Activated CD8-positive, alpha-beta memory T cell treated with anti-CD3 and anti-CD28 coated beads for 36 hours (primary cell): Measurements from ENCODE around the gene DDT. TPM values are rescaled to one million over a fixed set of nuclear protein-coding genes. Genes with fewer than 3 reads are reported as not detected.
"Not testable (repeated sequence)": the region's sequence is repeated elsewhere in the genome, so short reads cannot be mapped to it uniquely, and the experiment has no call there.

Source experiments
- CTCF ChIA-PET: fragments of 350-600 bp; sonication (Branson Sonifier 250); formaldehyde crosslinking; loops from one replicate; lab custom pipeline; 2021; ENCODE audit warnings: antibody characterized with exemption; lab: Charles Lee
- POLR2A ChIA-PET: fragments of 350-600 bp; sonication (Branson Sonifier 250); formaldehyde crosslinking; loops from one replicate; lab custom pipeline; 2021; ENCODE audit warnings: antibody characterized with exemption; lab: Charles Lee
- total RNA-seq, 2 experiments: library from RNA; stranded (reverse); gene quantifications; one replicate each; pipeline ENCODE4 v1.2.3, GENCODE V29; 2021

DDT gene
- total RNA-seq, 2 experiments from 2014 or later, result 108 to 110 TPM

DNA sequence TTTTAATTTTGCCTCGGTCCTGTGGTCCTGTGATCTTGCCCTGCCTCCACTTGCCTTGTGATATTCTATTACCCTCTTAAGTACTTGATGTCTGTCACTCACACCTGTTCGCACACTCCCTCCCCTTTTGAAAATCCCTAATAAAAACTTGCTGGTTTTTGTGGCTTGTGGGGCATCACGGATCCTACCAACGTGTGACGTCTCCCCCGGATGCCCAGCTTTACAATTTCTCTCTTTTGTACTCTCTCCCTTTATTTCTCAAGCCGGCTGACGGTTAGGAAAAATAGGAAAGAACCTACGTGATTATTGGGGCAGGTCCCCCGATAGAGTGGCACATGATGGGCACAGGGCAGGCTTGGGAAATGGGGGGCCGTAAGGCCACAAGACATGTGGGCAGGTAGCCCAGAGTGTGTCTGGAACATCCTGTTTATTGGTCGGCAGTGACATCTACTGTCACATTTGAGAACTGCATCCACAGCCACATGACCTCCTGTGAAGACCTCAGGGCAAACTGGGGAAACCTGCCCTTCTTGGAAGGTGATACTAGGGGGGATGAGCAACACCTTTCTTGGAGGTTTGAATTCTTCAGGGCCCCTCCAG lies 17.8 kb downstream of the DDT start:
- CTCF ChIA-PET, result interaction anchor here (1.1 kb wide), 1 partner anchor 201 kb away, joined by 4 read pairs; no protein-coding TSS in a partner anchor
- POLR2A ChIA-PET, result not testable (repeated sequence)

DNA sequence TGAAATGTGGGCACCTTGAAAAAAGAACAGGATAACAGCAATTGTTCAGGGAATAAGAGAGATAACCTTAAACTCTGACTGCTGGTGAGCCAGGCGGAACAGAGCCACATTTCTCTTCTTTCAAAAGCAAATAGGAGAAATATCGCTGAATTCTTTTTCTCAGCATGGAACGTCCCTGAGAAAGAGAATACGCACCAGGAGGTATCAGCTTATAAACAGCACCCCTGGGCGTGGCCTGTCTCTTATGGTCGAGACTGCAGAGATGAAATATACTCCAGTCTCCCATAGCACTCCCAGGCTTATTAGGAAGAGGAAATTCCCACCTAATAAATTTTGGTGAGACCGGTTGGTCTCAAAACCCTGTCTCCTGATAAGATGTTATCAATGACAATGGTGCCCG lies 18.4 kb downstream of the DDT start:
- CTCF ChIA-PET, result interaction anchor here (1.1 kb wide), 1 partner anchor 201 kb away, joined by 4 read pairs; no protein-coding TSS in a partner anchor
- POLR2A ChIA-PET, result not testable (repeated sequence)

DNA sequence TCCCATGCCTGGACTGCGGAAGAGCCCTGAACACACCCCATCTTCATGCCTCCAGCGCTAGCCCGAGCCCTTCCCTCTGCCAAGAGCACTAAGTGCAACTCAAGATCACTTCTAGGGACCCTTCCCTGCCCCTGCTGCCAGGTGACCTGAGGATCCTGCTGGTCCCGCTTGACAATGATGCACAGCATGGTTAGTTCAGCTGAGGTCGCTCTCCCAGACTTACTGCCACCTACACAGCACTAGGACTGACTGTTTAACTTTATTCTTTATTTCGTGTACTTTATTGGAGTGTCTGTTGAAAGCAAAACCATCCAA lies 19.3 kb downstream of the DDT start:
- CTCF ChIA-PET, POLR2A ChIA-PET: not testable (repeated sequence)

DNA sequence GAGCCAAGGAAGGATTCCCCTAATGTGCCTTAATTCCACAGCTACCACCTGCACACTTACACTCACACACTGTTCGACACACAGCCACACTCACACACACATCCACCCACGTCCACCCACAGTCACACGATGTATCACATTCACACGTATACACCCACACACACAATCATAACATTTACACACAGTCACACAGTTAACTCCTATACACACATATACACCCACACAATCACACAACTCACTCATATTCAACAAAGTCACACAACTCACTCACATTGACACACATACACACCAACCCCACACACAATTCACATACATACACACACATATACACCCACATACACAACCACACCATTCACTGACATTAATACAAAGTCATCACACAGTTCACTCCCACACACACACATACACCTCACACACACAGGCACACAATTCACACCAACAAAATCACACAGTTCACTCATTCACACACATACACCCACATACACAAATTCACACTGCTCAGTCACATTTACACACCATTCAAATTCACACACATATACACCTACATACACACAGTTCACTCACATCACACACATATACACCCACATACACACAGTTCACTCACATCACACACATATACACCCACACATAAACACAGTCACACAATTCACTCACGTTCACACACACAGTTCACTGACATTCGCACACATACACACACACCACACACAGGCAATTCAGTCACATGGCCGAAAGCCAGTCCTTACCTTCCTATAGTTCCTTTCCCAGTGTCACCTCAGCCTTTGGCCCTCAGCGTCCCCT lies 19.8 kb downstream of the DDT start:
- POLR2A ChIA-PET, CTCF ChIA-PET: not testable (repeated sequence)

DNA sequence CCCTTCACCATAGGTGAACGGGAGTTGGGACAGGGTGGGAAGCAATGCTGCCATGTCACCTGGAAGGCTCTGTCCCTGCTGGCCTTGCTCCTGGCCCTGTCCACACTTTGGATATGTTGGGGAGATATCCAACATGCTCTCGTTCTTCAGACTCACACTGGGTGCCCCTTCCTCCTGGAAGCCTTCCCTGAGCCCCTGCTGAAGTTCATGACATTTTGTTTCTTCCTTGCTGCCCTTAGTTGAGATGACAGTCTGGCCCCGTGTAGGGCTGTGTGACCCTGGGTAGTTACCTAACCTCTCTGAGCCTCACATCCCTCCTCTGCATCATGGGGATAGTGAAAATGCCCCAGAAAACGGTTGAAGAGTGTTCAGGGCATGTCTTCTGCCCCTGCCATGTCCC lies 20.8 kb downstream of the DDT start:
- CTCF ChIA-PET, result not testable (repeated sequence)

DNA sequence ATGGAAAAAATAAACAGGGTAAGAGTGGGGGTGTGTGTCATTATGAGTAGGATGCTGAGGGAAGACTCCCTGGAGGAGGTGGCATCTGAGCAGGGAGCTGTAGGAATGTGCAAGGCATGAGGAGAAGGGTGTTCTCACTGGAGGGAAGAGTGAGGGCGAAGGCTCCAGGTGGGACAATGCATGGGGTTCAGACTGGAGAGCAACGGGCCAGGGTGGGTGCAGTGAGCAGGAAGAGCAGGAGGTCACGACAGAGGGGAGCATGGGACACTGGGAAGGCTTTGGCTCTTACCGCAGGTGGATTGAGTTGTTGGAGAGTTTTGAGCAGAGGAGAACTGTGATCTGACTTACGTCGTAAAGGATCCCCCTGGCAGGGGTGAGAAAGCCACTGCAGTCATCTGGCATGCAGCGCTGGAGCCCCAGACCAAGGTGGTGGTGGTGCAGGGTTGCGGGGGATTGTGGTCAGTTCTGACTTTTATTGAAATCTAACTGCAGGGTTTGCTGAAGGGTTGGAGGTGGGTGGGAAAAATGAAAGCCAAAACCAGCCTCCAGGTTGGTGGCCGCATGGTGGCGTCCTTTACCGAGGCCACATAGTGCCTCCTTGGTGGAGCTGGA lies 21.3 kb downstream of the DDT start:
- CTCF ChIA-PET, POLR2A ChIA-PET: not testable (repeated sequence)

More for the DNA sequence above, 20.8 kb downstream of the DDT start:
- POLR2A ChIA-PET, result not testable (repeated sequence)

DNA sequence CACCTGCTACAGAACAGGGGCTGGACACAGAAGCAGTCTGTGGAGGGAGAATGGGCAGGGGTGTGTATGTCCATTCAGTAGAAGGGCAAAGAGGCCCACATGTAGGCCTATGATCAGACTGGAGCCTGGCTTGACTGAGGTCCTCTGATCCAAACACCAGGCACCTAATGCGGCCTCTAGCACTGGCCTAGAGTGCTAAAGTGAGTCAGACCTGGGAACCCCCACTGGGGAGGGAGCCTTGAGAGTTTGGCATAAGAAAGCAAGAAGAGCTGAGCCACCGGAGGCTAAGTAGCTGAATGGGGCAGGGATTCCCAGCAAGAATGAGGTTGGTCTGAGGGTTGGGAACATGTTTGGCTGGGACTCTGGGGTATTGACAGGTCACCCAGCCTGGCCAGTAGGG lies 22.9 kb downstream of the DDT start:
- POLR2A ChIA-PET, CTCF ChIA-PET: not testable (repeated sequence)

DNA sequence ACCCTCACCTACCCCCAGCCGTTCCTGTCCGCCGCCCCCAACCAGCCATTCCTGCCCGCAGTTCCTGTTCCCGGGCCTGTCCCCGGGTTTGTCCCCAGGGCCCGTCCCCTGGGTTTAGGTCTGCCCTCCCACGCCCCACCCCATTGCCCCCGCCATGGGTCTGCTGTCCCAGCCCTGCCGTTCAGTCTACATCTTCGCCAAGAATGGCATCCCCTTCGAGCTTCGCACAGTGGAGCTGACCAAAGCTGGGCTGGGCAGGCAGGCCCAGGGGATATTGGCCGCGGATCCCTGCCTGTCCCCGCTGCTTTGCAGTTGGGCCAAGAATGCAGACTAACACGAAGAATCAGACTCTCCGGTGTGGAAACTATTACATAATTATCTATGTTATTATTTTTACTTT lies 24.5 kb downstream of the DDT start:
- POLR2A ChIA-PET, CTCF ChIA-PET: not testable (repeated sequence)

DNA sequence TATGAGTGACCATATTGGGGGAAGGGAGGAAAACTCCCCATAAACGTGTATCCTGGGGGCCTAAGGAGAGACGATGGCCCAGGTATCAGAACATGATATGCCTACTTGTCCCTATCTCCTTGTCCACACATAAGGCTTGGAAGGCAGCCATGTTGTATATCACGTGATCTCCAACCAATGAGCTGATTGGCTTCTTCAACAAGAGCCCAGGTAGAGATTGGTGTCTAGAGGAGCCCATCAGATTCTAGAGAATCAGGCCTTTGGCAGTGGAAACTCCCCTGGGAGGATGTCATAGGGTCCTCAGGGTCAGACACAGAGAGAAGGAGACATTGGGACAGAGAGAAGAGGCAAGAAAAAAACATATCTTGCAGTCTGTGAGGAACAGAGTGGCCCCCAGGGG lies 26.9 kb downstream of the DDT start:
- POLR2A ChIA-PET, CTCF ChIA-PET: not testable (repeated sequence)

DNA sequence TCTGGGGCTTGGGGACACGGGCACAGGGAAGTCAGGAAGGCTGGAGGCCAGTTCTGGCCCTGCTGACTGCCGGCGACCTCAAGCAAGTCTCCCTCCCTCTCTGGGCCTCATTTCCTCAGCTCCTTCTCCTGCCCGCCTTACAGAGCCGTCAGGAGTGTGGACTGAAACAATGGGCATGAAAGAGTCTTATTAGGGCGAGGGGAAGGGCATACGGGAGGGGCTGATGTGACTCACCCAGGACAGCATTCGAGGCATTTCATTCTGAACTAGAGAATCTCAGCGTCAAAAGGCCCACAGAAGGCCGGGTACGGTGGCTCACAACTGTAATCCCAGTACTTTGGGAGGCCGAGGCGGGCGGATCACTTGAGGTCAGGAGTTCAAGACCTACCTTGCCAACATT lies 34.1 kb downstream of the DDT start:
- POLR2A ChIA-PET, CTCF ChIA-PET: not testable (repeated sequence)

DNA sequence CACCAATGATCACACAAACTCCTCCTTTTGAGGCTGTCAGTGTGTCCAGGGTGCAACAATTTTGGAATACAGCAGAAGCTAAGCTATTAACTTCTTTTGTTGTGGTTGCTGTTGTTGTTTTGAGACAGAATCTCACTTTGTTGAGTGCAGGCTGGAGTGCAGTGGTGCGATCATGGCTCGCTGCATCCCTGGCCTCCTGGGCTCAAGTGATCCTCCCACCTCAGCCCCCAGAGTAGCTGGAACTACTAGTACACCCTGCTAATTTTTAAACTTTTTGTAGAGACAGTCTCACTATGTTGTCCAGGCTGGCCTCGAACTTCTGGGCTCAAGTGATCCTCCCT lies 35.3 kb downstream of the DDT start:
- CTCF ChIA-PET, result no interaction called here
- POLR2A ChIA-PET, result no interaction called here

DNA sequence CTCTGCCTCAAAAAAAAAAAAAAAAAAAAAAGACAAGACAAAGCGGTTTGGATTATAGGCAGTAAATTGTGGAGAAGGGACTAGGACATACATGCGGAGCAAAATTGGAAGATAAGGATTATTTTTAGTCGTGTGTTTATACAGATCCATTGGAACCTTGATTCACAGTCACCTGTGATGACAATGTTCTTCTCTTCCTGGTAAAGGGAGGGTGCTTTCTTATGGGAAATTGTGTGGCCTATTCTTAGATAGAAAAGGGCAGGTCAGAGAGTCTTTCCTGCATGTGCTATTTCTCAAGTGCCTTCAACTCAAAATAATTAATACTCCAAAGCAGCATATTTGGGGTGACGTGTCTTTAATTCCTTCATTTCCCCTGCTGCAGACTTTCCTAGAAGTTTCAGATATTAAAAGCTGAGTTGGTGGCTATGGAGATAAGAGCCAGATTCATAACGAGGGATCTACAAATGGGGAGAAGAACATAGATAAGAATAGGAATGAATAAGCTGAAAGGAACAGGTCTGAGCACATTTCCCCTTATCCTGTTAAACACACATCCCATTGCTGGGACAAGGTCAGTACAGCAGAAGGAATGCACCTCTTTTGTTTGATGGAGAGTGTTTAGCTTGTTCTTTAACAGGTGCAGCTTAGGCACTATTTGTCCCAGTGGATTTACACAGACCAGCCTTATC lies 35.8 kb downstream of the DDT start:
- POLR2A ChIA-PET, result no interaction called here
- CTCF ChIA-PET, result no interaction called here

DNA sequence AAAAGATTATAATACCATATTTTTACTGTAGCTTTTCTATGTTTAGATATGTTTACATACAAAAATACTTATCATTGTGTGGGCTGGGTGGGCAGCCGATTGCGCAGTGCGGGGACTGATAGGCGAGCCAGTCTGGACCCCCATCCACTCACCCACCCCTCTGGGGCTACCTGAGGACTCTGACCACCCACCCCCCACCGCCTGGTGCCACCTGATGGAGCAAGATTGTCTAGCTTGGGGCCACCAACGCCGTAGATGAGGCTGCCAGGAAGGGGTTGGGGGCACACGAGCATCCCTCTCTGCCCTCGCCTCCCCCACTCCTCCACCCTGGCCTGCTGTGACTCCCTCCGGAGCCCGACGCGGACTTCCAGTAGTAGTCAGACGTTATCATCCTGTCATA lies 47.7 kb downstream of the DDT start:
- ChIA-PET CTCF (interaction anchor here (1.1 kb wide), 1 partner anchor 14 kb away, joined by 3 read pairs; no protein-coding TSS in a partner anchor), POLR2A (interaction anchor here (1.1 kb wide), 1 partner anchor 32 kb away, joined by 8 read pairs; the partner anchor contains the start of gene MIF)

DNA sequence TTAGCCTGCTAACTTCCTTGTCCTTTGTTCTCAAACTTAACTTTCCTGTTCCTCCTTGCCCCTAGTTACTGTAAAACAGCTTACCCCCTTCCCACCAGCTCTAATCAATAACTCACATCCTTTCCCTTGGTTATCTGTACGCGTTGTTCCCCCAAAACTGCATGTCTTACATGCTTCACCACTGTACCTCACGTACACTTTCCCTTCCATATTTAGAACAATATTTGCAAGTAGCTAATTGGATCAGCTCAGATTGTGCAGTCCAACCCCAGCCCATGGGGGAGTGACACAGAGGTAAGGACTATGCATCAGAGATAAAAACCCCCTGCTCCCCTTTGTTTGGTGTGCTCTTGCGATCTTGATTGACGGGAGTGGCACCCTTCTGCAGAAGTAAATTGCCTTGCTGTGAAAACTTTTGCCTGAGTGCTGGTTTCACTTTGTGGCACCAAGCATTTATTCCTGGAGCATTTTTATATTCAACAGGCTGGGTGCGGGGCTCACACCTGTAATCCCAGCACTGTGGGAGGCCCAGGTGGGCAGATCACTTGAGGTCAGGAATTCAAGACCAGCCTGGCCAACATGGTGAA lies 49.1 kb downstream of the DDT start:
- POLR2A ChIA-PET, result interaction anchor here (0.6 kb wide), 1 partner anchor 465 kb away, joined by 9 read pairs; no protein-coding TSS in a partner anchor

DNA sequence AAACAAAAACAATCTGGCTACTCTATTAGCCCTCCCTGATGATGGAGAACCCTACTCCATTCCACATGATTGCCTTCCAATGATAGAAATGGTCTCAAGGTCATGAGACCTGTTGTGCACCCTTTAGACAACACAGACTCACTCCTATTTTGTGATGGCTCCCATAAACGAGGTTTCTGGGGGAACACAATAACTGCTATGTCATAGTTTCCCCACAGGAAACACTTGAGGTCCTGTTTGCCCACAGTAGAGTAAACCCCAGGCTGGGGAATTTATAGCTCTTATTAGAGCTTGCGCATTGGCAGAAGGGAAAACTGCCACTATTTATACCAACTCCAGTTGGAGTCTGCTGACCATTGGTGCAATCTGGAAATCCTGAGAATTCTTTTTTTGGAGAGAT lies 51.3 kb downstream of the DDT start:
- ChIA-PET CTCF (no interaction called here), POLR2A (no interaction called here)

More for the DNA sequence above, 49.1 kb downstream of the DDT start:
- CTCF ChIA-PET, result interaction anchor here (0.7 to 1.1 kb wide), 2 partner anchors 12 to 172 kb away, joined by 3 read pairs; no protein-coding TSS in a partner anchor

DNA sequence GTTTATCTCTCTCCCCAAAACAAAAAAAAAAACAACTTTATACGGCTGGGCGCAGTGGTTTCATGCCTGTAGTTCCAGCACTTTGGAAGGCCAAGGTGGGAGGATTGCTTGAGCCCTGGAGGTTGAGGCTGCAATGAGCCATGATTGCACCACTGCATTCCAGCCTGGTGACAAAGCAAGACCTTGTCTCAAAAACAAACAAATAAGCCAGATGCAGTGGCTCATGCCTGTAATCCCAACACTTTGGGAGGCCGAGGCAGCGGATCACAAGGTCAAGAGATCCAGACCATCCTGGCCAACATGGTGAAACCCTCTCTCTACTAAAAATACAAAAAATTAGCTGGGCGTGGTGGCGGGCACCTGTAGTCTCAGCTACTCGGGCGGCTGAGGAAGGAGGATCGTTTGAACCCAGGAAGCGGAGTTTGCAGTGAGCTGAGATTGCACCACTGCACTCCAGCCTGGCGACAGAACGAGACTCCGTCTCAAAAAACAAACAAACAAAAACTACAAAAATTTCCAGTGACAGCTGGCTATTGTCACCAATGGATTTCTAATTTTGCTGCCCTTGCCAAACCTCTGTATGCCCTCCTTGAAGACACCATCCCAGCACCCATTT lies 52.5 kb downstream of the DDT start:
- CTCF ChIA-PET, POLR2A ChIA-PET: not testable (repeated sequence)
